HG03432 (cell line): Measurements from ENCODE around the gene CEP83.
"Not testable (repeated sequence)": the region's sequence is repeated elsewhere in the genome, so short reads cannot be mapped to it uniquely, and the experiment has no call there.

ENCODE experiments used
- ATAC-seq: cut with Tn5 transposase; IDR thresholded peaks from one replicate; pipeline ENCODE4 v1.9.1; 2021; ENCODE audit warnings: mild to moderate bottlenecking, moderate library complexity; ENCODE audit not compliant: unreplicated experiment

Gene CEP83

DNA sequence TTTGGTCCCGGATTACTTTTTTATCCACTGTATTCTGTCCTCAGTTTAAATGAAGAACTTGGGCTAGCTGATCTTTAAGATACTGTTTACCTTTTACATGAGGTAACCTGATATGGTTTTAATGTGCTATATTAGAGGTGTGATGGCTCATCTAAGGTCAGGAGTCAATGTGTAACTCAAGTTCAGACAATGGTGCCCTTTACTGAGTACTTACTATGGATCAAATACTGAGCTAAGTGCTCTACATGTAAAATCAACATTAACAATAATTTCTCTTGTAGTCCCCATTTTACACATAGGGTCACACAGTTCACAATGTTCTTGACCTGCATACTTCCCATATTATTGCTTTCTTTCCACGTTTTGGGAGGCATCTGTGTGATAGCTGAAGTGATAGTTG is 79.2 kb downstream of the CEP83 start:
- ATAC-seq = no peak

DNA sequence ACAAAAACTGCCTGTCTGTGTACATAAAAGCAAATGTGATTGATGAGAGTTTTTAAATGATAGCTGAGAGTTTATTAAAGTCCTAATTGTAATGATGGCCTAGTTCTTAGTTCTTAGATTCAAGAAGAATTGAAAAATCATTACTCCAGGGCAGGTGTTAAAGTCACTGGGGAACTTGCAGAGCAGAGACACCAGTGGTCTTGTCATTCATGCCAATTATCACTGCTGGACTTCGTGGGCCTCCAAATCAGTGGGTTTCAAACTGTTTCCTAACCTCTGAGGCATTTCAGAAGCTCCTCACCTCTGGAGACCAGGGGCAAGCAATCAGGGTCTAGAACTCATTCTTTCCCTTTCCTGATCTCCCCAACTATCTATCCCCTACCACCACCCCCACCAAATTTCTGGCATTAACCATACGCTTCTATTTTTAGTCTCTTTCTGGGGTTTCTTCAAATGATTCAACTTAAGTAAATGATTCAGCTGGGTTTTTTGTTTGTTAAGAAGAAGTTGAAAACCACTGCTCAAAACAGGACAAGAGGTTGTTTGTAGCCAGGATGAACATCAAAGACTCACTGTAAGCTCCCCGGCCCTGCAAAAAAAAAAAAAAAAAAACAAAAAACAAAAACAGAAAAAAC is 80.1 kb downstream of the CEP83 start:
- no peak for ATAC-seq

DNA sequence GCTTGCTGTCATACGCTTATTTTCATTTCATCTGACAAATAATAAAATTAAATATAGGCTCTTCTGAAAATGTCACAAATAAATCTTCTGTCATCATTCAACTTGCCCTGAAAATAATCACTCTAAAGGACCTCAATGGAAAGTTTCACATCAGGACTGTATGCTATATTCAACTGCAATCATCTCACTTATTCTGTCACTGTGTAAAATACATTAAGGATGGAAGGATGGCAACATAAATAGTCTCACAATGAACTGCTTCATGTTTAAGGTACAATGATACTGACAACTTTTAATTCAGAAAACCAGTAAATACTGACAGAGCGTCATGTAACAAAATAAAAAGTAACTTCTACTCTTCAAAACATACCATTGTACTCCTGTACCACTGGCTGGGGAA is 82.1 kb downstream of the CEP83 start:
- no peak for ATAC-seq

GRCh38 chr12:94374124-94374523 is 85.5 kb downstream of the CEP83 start:
- no peak for ATAC-seq

DNA sequence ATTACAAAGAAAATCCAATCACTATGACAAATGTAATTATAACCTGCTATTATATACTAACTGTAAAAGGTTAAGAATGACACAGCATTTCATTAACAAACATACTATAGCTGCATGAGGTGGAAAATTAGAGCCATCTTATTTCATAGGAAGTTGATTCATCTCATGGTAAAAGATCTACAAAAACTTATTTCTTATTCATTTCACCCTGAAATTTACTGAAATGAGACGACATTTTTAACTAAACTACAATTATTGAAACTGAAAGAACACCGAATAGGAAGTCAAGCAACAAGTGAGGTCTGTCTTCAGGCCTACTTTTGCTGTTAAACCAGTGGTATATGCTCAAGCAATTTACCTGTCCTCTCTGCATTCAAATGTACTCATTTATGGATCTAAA is 87.2 kb downstream of the CEP83 start:
- ATAC-seq = peak; percentile 81

- ATAC-seq = no peak
Measured at GRCh38 chr12:94362653-94363052, 97.0 kb downstream of the CEP83 start.

GRCh38 chr12:94359761-94360160 is 99.9 kb downstream of the CEP83 start:
- no peak for ATAC-seq

- no peak for ATAC-seq
Measured at GRCh38 chr12:94353130-94353529, 106.5 kb downstream of the CEP83 start.

DNA sequence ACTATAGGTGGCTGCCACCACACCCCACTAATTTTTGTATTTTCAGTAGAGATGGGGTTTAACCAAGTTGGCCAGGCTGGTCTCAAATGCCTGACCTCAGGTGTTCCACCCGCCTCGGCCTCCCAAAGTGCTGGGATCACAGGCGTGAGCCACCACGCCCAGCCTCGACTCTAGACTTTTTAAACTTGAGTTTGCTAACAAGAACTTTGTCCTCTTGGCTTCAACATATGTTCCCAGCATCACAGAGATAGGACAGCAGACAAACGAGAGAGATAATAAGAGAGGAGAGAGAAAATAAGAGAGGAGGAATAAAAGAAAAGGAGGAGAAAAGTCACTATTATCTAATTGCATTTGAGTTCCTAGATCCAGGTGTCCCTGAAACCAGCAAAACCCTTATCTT is 119.1 kb downstream of the CEP83 start:
- no peak for ATAC-seq

GRCh38 chr12:94338006-94338794 is 121.5 kb downstream of the CEP83 start:
- no peak for ATAC-seq

DNA sequence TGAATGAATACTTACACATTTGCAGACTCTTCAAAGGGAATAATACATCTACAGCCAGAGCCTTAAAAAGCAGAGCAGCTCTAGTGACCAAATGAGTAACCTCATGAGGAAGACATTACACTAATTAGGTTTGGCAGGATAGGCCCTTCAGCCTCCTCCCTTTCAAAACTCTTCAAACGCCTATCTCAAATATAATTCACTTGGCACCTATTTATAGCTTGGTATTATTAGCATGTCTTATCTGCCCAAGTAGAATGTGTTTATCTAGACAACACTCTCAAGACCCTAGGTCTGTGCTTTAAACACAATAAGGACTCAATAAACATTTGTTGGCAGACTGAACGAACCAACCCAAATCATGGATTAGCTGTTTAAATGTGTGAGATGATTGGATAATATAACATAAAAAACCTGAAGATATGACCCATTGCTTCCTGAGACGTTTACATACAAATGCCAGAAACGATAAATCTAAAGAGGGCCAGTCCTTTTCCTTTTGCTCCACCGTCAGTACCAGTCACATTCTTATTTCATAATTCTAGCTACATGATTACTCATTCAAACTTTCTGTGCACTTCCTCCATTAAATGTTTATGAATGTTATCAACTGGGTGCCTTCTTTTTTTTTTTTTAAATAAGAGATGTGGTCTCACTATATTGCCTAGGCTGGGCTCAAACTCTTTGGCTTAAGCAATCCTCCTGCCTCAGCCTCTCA is 123.3 kb downstream of the CEP83 start:
- no peak for ATAC-seq

- ATAC-seq = no peak
Measured at GRCh38 chr12:94333396-94333795, 126.3 kb downstream of the CEP83 start.

DNA sequence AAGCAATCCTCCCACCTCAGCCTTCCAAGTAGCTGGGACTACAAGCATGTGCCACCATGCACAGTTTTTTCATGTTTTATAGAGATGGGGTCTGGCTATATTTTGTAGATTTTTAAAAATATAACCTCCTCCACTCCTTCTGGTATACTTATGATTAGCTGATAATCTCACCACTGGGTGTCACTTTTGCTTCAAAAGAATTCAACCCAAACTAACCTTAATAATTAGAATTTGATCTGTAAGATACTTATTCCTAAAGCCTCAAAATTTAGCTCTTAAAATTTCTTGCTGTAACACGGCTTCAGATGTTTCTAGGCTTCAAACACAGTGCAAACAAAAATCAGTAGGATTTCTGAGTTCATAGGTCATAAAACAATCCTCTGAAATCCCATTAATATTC is 130.3 kb downstream of the CEP83 start:
- ATAC-seq = no peak

DNA sequence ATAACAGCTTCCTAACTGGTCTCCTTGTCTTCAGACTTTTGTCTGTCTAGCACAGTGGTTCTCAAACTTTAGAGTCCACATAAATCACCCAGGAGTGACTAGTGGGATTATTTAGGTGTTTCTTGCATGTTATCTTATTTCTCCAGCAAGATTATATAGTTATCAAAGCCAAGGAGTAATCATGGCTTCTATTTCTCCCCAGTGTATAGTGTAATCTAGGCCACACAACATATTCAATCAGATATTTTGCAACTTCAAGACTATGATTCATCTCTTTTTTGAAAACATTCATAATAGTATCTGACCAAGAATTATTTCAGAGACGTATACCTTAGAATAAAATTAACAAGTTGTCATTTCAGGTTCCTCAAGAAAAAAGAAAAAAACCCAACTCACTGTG is 131.9 kb downstream of the CEP83 start:
- no peak for ATAC-seq

DNA sequence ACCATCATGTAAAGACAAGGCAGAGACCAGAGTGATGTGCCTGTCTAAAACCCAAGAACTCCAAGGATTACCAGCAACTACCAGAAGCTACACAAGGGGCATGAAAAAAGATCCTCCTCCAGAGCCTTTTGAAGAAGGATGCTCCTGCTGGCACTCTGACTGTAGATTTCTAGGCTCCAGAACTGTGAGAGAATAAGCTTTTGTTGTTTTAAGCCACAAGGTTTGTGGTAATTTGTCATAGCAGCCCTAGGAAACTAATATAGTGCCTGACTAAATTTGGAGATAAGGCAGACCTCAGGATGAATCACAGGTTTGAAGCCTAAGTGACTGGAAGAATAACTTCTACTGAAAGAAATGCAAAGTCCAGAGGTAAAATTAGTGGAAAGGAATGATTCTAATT is 132.9 kb downstream of the CEP83 start:
- ATAC-seq = no peak

DNA sequence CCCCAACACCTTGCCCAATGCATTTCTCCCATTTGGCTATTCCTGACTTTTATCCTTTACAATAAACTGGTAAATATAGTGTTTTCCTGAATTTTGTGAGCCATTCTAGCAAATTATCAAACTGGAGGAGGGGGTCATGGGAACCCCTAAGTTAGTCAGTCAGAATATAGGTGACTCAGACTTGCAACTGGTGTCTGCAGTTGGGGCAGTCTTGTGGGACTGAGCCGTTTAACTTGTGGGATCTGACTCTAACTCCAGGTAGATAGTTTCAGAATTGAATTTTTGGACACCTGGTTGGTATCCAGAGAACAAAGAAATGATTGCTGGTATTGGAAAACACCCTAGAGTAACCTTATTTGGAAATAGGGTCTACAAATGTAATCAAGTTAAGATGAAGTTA is 133.4 kb downstream of the CEP83 start:
- ATAC-seq = no peak

GRCh38 chr12:94322346-94322745 is 137.3 kb downstream of the CEP83 start:
- no peak for ATAC-seq

- ATAC-seq = no peak
Measured at GRCh38 chr12:94320109-94320508, 139.6 kb downstream of the CEP83 start.

GRCh38 chr12:94318181-94318580 is 141.5 kb downstream of the CEP83 start:
- peak; percentile 66 for ATAC-seq

GRCh38 chr12:94316600-94316999 is 143.1 kb downstream of the CEP83 start:
- not testable (repeated sequence) for ATAC-seq

- no peak for ATAC-seq
Measured at GRCh38 chr12:94312378-94312777, 147.3 kb downstream of the CEP83 start.

- peak; percentile 85 for ATAC-seq
Measured at GRCh38 chr12:94309373-94309772, 150.3 kb downstream of the CEP83 start.
